Suprapubic skin (tissue), 4 donors: ENCODE measurements around the gene UFSP1. TPM values are rescaled to one million over a fixed set of nuclear protein-coding genes. Genes with fewer than 3 reads are reported as not detected.
"Not testable (repeated sequence)": the region's sequence is repeated elsewhere in the genome, so short reads cannot be mapped to it uniquely, and the experiment has no call there.

Experiments
- DNase-seq, 2 donors: peaks; one replicate each; pipeline ENCODE4 v3.0.0-alpha.2; 2019; ENCODE audit warnings: low spot score in 2 of 2
- H3K27ac ChIP-seq: fragments of 200-600 bp; sonication (generic); one replicate; pipeline ENCODE4 v1.5.1; 2019
- H3K27me3 ChIP-seq: fragments of 200-600 bp; sonication (generic); one replicate; pipeline ENCODE4 v1.5.1; 2019
- H3K36me3 ChIP-seq: fragments of 200-600 bp; sonication (generic); one replicate; pipeline ENCODE4 v1.5.1; 2019
- H3K4me1 ChIP-seq: fragments of 200-600 bp; sonication (generic); one replicate; pipeline ENCODE4 v1.5.1; 2019
- H3K4me3 ChIP-seq: fragments of 200-600 bp; sonication (generic); one replicate; pipeline ENCODE4 v1.5.1; 2019; ENCODE audit warnings: mild to moderate bottlenecking
- H3K9me3 ChIP-seq: fragments of 200-600 bp; sonication (generic); one replicate; pipeline ENCODE4 v1.5.1; 2019
- EP300 ChIP-seq: sonication (generic); formaldehyde crosslinking; IDR thresholded peaks from one replicate; pipeline ENCODE4 v1.6.1; 2017; ENCODE audit warnings: antibody characterized with exemption
- POLR2A ChIP-seq, 2 donors: fragments of 450-650 bp; IDR thresholded peaks; one replicate each; pipeline ENCODE4 v1.6.1; 2017; ENCODE audit warnings: antibody characterized with exemption in 2 of 2, mild to moderate bottlenecking in 2 of 2, moderate library complexity in 2 of 2
- POLR2AphosphoS5 ChIP-seq, 3 donors: sonication (generic); formaldehyde crosslinking; IDR thresholded peaks; one replicate each; pipeline ENCODE4 v1.6.1; 2017; ENCODE audit warnings: antibody characterized with exemption in 3 of 3
- WGBS: methylation state at CpG from one replicate; pipeline ENCODE4 v1.1.5; 2018; 5-methylcytosine and 5-hydroxymethylcytosine counted together
- total RNA-seq, 4 donors: library from RNA; depleted of rRNA; stranded (reverse); fragments of >200 nt; gene quantifications; one replicate each; pipeline ENCODE4 v1.1.0, GENCODE V29; 2016
- TF ChIP-seq, protein P1 (sequence below), 2 donors: fragments of 200-600 bp in 1 of 2; fragments of 450-650 bp in 1 of 2; sonication (generic) in 1 of 2; IDR thresholded peaks; one replicate each; pipeline ENCODE4 v1.5.1; 2016 to 2019; ENCODE audit warnings: antibody characterized with exemption in 2 of 2, mild to moderate bottlenecking in 1 of 2, moderate library complexity in 1 of 2

The UFSP1 gene
- total RNA-seq, 4 donors from 2014 or later, result 1.1 to 2.3 (median 1.7) TPM

DNA sequence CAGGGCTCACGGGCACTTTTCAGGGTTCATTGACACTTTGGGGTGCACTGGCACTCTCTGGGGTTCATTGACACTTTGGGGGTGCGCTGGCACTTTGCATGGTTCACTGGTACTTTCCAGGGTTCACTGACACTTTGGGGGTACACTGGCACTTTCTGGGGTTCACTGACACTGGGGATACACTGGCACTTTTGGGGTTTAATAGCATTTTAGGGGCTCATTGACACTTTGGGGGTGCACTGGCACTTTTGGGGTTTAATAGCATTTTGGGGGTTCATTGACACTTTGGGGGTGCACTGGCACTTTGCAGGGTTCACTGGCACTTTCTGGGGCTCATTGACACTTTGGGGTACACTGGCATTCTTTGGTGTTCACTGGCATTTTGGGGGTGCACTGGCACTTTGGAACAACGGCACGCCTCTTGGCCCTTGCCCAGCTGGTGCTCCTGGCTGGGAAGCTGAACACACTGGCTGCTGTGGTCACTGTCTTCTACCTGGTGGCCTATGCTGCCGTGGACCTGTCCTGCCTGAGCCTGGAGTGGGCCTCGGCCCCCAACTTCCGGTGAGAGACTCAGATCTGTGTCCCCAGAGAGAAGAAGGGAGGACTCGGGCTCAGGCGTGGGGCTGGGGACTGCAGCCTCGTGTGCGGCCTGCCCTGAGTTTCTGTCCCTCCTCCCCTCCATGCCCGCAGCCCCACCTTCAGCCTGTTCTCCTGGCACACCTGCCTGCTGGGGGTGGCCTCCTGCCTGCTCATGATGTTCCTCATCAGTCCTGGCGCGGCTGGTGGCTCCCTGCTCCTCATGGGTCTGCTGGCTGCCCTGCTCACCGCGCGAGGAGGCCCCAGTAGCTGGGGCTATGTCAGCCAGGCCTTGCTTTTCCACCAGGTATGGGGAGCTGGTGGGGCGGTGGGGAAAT is 28.6 kb downstream of the UFSP1 start:
- no peak overlapping the region for H3K27ac ChIP-seq
- H3K4me3 ChIP-seq, result no peak overlapping the region
- H3K36me3 ChIP-seq, result peaks cover 50% of the 10 kb centered on the region
- H3K9me3 ChIP-seq, result no peaks in the 10 kb centered on the region
- H3K4me1 ChIP-seq, result peaks cover 11% of the 10 kb centered on the region
- 98% methylated on average over 5 of the region's 18 CpGs for WGBS
- H3K27me3 ChIP-seq, result no peaks in the 10 kb centered on the region
- DNase-seq, result no peak
- TF ChIP-seq, protein P1, sequence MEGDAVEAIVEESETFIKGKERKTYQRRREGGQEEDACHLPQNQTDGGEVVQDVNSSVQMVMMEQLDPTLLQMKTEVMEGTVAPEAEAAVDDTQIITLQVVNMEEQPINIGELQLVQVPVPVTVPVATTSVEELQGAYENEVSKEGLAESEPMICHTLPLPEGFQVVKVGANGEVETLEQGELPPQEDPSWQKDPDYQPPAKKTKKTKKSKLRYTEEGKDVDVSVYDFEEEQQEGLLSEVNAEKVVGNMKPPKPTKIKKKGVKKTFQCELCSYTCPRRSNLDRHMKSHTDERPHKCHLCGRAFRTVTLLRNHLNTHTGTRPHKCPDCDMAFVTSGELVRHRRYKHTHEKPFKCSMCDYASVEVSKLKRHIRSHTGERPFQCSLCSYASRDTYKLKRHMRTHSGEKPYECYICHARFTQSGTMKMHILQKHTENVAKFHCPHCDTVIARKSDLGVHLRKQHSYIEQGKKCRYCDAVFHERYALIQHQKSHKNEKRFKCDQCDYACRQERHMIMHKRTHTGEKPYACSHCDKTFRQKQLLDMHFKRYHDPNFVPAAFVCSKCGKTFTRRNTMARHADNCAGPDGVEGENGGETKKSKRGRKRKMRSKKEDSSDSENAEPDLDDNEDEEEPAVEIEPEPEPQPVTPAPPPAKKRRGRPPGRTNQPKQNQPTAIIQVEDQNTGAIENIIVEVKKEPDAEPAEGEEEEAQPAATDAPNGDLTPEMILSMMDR (IDR thresholded peaks at IDR 0.05), result no peak
- no peak for TF ChIP-seq EP300
- TF ChIP-seq POLR2AphosphoS5 (IDR thresholded peaks at IDR 0.05), result no peak
- TF ChIP-seq POLR2A (IDR thresholded peaks at IDR 0.05), result no peak

- TF ChIP-seq POLR2A (IDR thresholded peaks at IDR 0.05), result no peak
- TF ChIP-seq POLR2AphosphoS5 (IDR thresholded peaks at IDR 0.05), result no peak
- no peak for TF ChIP-seq EP300
- TF ChIP-seq, protein P1 (IDR thresholded peaks at IDR 0.05), result no peak
- H3K4me3 ChIP-seq, result no peak overlapping the region
- 87% methylated on average over 15 of the region's 15 CpGs for WGBS
- peaks cover 56% of the 10 kb centered on the region for H3K36me3 ChIP-seq
- no peaks in the 10 kb centered on the region for H3K4me1 ChIP-seq
- no peaks in the 10 kb centered on the region for H3K27me3 ChIP-seq
- H3K27ac ChIP-seq, result no peak overlapping the region
- no peak for DNase-seq
- no peaks in the 10 kb centered on the region for H3K9me3 ChIP-seq
Measured at GRCh38 chr7:100859856-100860255, 29.7 kb downstream of the UFSP1 start.

GRCh38 chr7:100856871-100857282 is 32.6 kb downstream of the UFSP1 start:
- no peak for DNase-seq
- H3K27ac ChIP-seq, result no peak overlapping the region
- TF ChIP-seq POLR2AphosphoS5 (IDR thresholded peaks at IDR 0.05) (no peak), POLR2A (IDR thresholded peaks at IDR 0.05) (no peak), EP300 (no peak)
- TF ChIP-seq, protein P1 (IDR thresholded peaks at IDR 0.05), result no peak
- H3K4me1 ChIP-seq, result peaks cover 23% of the 10 kb centered on the region
- H3K4me3 ChIP-seq, result no peak overlapping the region
- H3K9me3 ChIP-seq, result no peaks in the 10 kb centered on the region
- peaks cover 46% of the 10 kb centered on the region for H3K36me3 ChIP-seq
- H3K27me3 ChIP-seq, result no peaks in the 10 kb centered on the region
- WGBS, result 94% methylated on average over 7 of the region's 16 CpGs

- no peak for TF ChIP-seq POLR2AphosphoS5 (IDR thresholded peaks at IDR 0.05)
- TF ChIP-seq, protein P1 (IDR thresholded peaks at IDR 0.05), result no peak
- TF ChIP-seq EP300, result no peak
- TF ChIP-seq POLR2A (IDR thresholded peaks at IDR 0.05), result no peak
- Histone ChIP-seq H3K27ac (no peak overlapping the region), H3K4me1 (peaks cover 26% of the 10 kb centered on the region), H3K9me3 (no peaks in the 10 kb centered on the region), H3K27me3 (no peaks in the 10 kb centered on the region), H3K4me3 (no peak overlapping the region), H3K36me3 (peaks cover 34% of the 10 kb centered on the region)
- 92% methylated on average over 9 of the region's 10 CpGs for WGBS
- DNase-seq, result no peak
Measured at GRCh38 chr7:100855515-100855914, 34.0 kb downstream of the UFSP1 start.

DNA sequence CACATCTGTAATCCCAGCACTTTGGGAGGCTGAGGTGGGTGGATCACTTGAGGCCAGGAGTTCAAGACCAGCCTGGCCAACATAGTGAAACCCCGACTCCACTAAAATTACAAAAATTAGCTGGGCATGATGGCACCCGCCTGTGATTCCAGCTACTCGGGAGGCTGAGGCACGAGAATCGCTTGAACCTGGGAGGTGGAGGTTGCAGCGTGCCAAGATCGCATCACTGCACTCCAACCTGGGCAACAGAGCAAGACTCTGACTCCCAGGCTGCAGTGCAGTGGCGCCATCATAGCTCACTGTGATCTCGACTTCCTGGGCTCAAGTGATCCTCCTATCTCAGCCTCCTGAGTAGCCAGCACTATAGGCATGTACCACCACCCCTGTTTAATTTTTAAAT is 34.6 kb downstream of the UFSP1 start:
- DNase-seq, H3K27me3 ChIP-seq, H3K27ac ChIP-seq, H3K9me3 ChIP-seq, H3K4me3 ChIP-seq: not testable (repeated sequence)
- Histone ChIP-seq H3K36me3 (peaks cover 28% of the 10 kb centered on the region), H3K4me1 (peaks cover 26% of the 10 kb centered on the region)
- 95% methylated on average over 7 of the region's 9 CpGs for WGBS
